NAMALWA (cell line): ENCODE measurements around the gene SLC30A10.
"Not testable (repeated sequence)": the region's sequence is repeated elsewhere in the genome, so short reads cannot be mapped to it uniquely, and the experiment has no call there.

Experiments
- DNase-seq: peaks from one replicate; pipeline ENCODE4 v3.0.0-alpha.2; 2015; ENCODE audit warnings: low spot score

SLC30A10 gene

GRCh38 chr1:219891846-219892245 lies 36.5 kb downstream of the SLC30A10 start:
- DNase-seq, result not testable (repeated sequence)

- DNase-seq, result not testable (repeated sequence)
Measured at GRCh38 chr1:219888667-219889066, 39.7 kb downstream of the SLC30A10 start.

GRCh38 chr1:219885680-219886079 lies 42.7 kb downstream of the SLC30A10 start:
- no peak for DNase-seq

- no peak for DNase-seq
Measured at GRCh38 chr1:219883400-219884332, 44.7 kb downstream of the SLC30A10 start.

GRCh38 chr1:219882755-219883154 lies 45.6 kb downstream of the SLC30A10 start:
- no peak for DNase-seq

GRCh38 chr1:219882096-219882495 lies 46.3 kb downstream of the SLC30A10 start:
- no peak for DNase-seq

- DNase-seq, result no peak
Measured at GRCh38 chr1:219880765-219881457, 47.4 kb downstream of the SLC30A10 start.

- peak; percentile 15 for DNase-seq
Measured at GRCh38 chr1:219876798-219877209, 51.6 kb downstream of the SLC30A10 start.

GRCh38 chr1:219875860-219876259 lies 52.5 kb downstream of the SLC30A10 start:
- no peak for DNase-seq

- not testable (repeated sequence) for DNase-seq
Measured at GRCh38 chr1:219872538-219872937, 55.8 kb downstream of the SLC30A10 start.

GRCh38 chr1:219871427-219872057 lies 56.8 kb downstream of the SLC30A10 start:
- no peak for DNase-seq

GRCh38 chr1:219868615-219869014 lies 59.7 kb downstream of the SLC30A10 start:
- not testable (repeated sequence) for DNase-seq
